Common myeloid progenitor, CD34-positive (primary cell): ENCODE measurements around the gene TCF25.
"Not testable (repeated sequence)": the region's sequence is repeated elsewhere in the genome, so short reads cannot be mapped to it uniquely, and the experiment has no call there.

ENCODE experiments used
- CTCF ChIA-PET: fragments of 350-600 bp; sonication (Branson Sonifier 250); formaldehyde crosslinking; loops from one replicate; lab custom pipeline; 2021; ENCODE audit warnings: antibody characterized with exemption; lab: Charles Lee
- POLR2A ChIA-PET: fragments of 350-600 bp; sonication (Branson Sonifier 250); formaldehyde crosslinking; loops from one replicate; lab custom pipeline; 2021; ENCODE audit warnings: antibody characterized with exemption; lab: Charles Lee
- DNase-seq, 3 donors: peaks; one replicate each; pipeline versions ENCODE4 v3.0.0 to v3.0.0-alpha.2; 2013
- H3K27ac ChIP-seq, 2 experiments: 1 replicate in 1 of 2; 2 replicates in 1 of 2; pipeline ENCODE4 v1.7.0; 2013; ENCODE audit warnings: inconsistent platforms in 2 of 2, low read length in 2 of 2, mild to moderate bottlenecking in 2 of 2, low read depth in 1 of 2, moderate library complexity in 1 of 2; ENCODE audit not compliant: severe bottlenecking in 2 of 2, insufficient read depth in 1 of 2, poor library complexity in 1 of 2
- H3K27me3 ChIP-seq, 5 experiments: replicated peaks in 2 of 5; 1 replicate in 3 of 5; 2 replicates in 2 of 5; pipeline versions ENCODE4 v1.6.1 to v1.7.0; 2013; ENCODE audit warnings: low read length in 4 of 5, mild to moderate bottlenecking in 2 of 5, moderate library complexity in 2 of 5, inconsistent platforms in 1 of 5; ENCODE audit not compliant: insufficient read depth in 5 of 5, control insufficient read depth in 4 of 5
- H3K36me3 ChIP-seq, 4 experiments: 1 replicate in 2 of 4; 2 replicates in 2 of 4; pipeline versions ENCODE4 v1.6.1 to v1.7.0; 2013; ENCODE audit warnings: low read length in 3 of 4, control low read depth in 1 of 4, mild to moderate bottlenecking in 1 of 4; ENCODE audit not compliant: control insufficient read depth in 4 of 4, insufficient read depth in 4 of 4
- H3K4me1 ChIP-seq, 4 experiments: 1 replicate in 3 of 4; 2 replicates in 1 of 4; pipeline versions ENCODE4 v1.6.1 to v1.7.1; 2013; ENCODE audit warnings: low read length in 3 of 4, mild to moderate bottlenecking in 3 of 4, control low read depth in 1 of 4, inconsistent platforms in 1 of 4, moderate library complexity in 1 of 4; ENCODE audit not compliant: control insufficient read depth in 4 of 4, insufficient read depth in 4 of 4; ENCODE audit errors: control extremely low read depth in 1 of 4
- H3K4me3 ChIP-seq, 7 experiments: 1 replicate in 4 of 7; 2 replicates in 3 of 7; pipeline versions ENCODE4 v1.5.1 to v1.7.0; 2013; ENCODE audit warnings: mild to moderate bottlenecking in 7 of 7, low read length in 6 of 7, moderate library complexity in 6 of 7, inconsistent platforms in 2 of 7, low read depth in 2 of 7, control low read depth in 1 of 7; ENCODE audit not compliant: insufficient read depth in 4 of 7, control insufficient read depth in 1 of 7; ENCODE audit errors: extremely low read depth in 1 of 7
- H3K9me3 ChIP-seq, 5 experiments: 1 replicate in 4 of 5; 2 replicates in 1 of 5; pipeline versions ENCODE4 v1.6.1 to v1.7.1; 2013; ENCODE audit warnings: low read length in 4 of 5, mild to moderate bottlenecking in 2 of 5, inconsistent platforms in 1 of 5, low read depth in 1 of 5, moderate library complexity in 1 of 5; ENCODE audit not compliant: control insufficient read depth in 4 of 5, insufficient read depth in 2 of 5; ENCODE audit errors: control extremely low read depth in 1 of 5
- WGBS: methylation state at CpG from one replicate; pipeline ENCODE4 v1.1.5; 2013; ENCODE audit not compliant: insufficient coverage; 5-methylcytosine and 5-hydroxymethylcytosine counted together

The TCF25 gene

GRCh38 chr16:89828870-89829629 is 44.3 kb upstream of the TCF25 start:
- H3K27ac ChIP-seq = no peak overlapping the region
- POLR2A ChIA-PET = interaction anchor here (0.6 kb wide), 1 partner anchor 12 kb away, joined by 3 read pairs; no protein-coding TSS in a partner anchor
- peaks cover 0 to 13% (median 11%) of the 10 kb centered on the region in 4 experiments for H3K4me1 ChIP-seq
- H3K36me3 ChIP-seq = no peaks in the 10 kb centered on the region
- 24% methylated on average over 13 of the region's 26 CpGs for WGBS
- peak overlapping the region in 4 of 7 experiments; percentile 40 to 52 (median 46) for H3K4me3 ChIP-seq
- peaks cover 0 to 20% (median 4%) of the 10 kb centered on the region in 5 experiments for H3K27me3 ChIP-seq
- DNase-seq = no peak
- H3K9me3 ChIP-seq = peaks cover 0 to 3% (median 0%) of the 10 kb centered on the region in 5 experiments
- CTCF ChIA-PET = interaction anchor here (1.2 kb wide), 1 partner anchor 31 kb away, joined by 3 read pairs; no protein-coding TSS in a partner anchor

GRCh38 chr16:89829630-89830437 is 43.6 kb upstream of the TCF25 start:
- Histone ChIP-seq H3K9me3 (peaks cover 0 to 3% (median 0%) of the 10 kb centered on the region in 5 experiments), H3K36me3 (no peaks in the 10 kb centered on the region), H3K27me3 (peaks cover 0 to 20% (median 4%) of the 10 kb centered on the region in 5 experiments), H3K4me3 (no peak overlapping the region), H3K27ac (no peak overlapping the region), H3K4me1 (peaks cover 0 to 13% (median 11%) of the 10 kb centered on the region in 4 experiments)
- no peak for DNase-seq
- ChIA-PET POLR2A (no interaction called here), CTCF (interaction anchor here (1.2 kb wide), 1 partner anchor 30 kb away, joined by 3 read pairs; no protein-coding TSS in a partner anchor)
- WGBS = 84% methylated on average over 12 of the region's 17 CpGs

DNA sequence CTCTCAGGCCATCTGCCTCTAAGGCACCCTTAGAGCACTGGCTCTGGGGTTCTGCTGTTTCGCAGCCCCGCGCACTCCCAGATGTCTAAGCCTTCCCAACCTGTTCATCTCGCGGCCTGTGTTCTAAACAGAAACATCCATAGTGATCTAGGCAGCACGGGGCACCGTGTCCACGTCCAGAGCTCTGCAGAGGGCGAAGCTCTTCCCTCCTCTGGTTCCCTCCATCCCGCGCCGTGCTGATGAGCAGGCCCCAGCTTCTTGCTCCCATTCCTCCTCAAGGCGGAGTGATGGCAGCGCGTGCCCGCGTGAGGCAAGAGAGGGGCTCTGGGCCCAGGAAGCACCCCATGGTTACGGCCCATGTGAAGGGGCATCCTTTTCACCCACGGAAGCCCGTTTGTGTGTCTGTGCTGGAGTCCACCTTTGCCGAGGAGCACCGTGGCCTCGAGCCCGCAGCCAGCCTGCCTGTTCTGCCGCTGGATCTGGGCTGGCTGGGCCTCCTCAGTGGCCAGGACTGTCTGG is 41.5 kb upstream of the TCF25 start:
- DNase-seq = no peak
- no peaks in the 10 kb centered on the region for H3K36me3 ChIP-seq
- H3K4me3 ChIP-seq = no peak overlapping the region
- H3K4me1 ChIP-seq = peaks cover 0 to 13% (median 11%) of the 10 kb centered on the region in 4 experiments
- H3K27me3 ChIP-seq = peaks cover 0 to 18% (median 4%) of the 10 kb centered on the region in 5 experiments
- H3K9me3 ChIP-seq = peaks cover 0 to 3% (median 0%) of the 10 kb centered on the region in 5 experiments
- 96% methylated on average over 24 of the region's 25 CpGs for WGBS
- no peak overlapping the region for H3K27ac ChIP-seq
- POLR2A ChIA-PET = interaction anchor here (0.6 kb wide), 1 partner anchor 818 kb away, joined by 6 read pairs; no protein-coding TSS in a partner anchor
- CTCF ChIA-PET = no interaction called here

DNA sequence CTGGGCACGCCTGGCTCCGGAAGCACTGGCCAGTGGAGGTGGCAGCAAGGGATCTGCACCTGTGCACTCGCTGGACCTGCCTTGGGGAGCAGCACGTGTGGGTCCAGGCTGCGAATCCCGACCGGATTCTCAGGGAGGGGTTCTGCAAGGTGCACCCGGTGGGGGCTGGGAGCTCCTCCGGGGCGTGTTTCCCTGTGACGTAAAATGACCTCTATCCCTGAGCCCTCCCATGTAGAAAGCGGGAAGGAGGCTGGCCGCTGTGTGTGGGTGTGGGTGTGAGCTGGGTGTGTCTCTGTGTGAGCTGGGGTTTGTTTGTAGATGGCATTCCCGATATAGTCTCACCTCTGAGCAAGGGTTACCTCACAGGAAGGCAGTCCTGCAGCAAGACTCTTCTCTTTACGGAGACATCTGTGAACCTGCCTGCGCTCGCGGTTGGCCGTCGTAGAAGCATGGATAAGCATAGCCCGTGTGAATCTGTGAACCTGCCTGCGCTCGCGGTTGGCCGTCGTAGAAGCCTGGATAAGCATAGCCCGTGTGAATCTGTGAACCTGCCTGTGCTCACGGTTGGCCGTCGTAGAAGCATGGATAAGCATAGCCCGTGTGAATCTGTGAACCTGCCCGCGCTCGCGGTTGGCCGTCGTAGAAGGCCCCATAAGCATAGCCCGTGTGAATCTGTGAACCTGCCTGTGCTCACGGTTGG is 39.6 kb upstream of the TCF25 start:
- H3K36me3 ChIP-seq, CTCF ChIA-PET, DNase-seq, H3K4me3 ChIP-seq, H3K9me3 ChIP-seq, H3K27ac ChIP-seq, POLR2A ChIA-PET, H3K27me3 ChIP-seq: not testable (repeated sequence)
- H3K4me1 ChIP-seq = peaks cover 0 to 15% (median 13%) of the 10 kb centered on the region in 4 experiments
- 99% methylated on average over 35 of the region's 39 CpGs for WGBS

- H3K27ac ChIP-seq, H3K27me3 ChIP-seq, DNase-seq, H3K4me3 ChIP-seq, H3K36me3 ChIP-seq, CTCF ChIA-PET, H3K9me3 ChIP-seq: not testable (repeated sequence)
- POLR2A ChIA-PET = interaction anchor here (0.7 kb wide), 1 partner anchor 118 kb away, joined by 6 read pairs; no protein-coding TSS in a partner anchor
- 98% methylated on average over 35 of the region's 42 CpGs for WGBS
- H3K4me1 ChIP-seq = peaks cover 0 to 12% (median 11%) of the 10 kb centered on the region in 4 experiments
Measured at GRCh38 chr16:89834813-89835363, 38.5 kb upstream of the TCF25 start.

DNA sequence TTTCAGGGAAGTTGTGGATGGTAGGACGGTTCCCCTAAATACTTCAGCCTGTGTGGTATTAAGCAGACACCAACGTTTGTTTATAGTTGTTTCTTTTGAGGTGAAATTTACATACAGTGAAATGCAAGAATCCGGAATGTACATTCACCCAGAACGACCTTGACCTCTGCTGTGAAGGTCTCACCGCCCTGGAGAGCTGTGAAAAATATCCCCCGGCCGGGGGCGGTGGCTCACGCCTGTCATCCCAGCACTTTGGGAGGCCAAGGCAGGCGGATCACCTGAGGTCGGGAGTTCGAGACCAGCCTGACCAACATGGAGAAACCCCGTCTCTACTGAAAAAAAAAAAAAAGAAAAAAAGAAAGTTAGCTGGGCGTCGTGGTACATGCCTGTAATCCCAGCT is 36.9 kb upstream of the TCF25 start:
- H3K4me3 ChIP-seq, H3K9me3 ChIP-seq, DNase-seq, CTCF ChIA-PET, POLR2A ChIA-PET, H3K27ac ChIP-seq, H3K27me3 ChIP-seq, H3K36me3 ChIP-seq: not testable (repeated sequence)
- peaks cover 0 to 12% (median 11%) of the 10 kb centered on the region in 4 experiments for H3K4me1 ChIP-seq
- 96% methylated on average over 13 of the region's 15 CpGs for WGBS
